Measurements from ENCODE around the gene GOLPH3.
"Not testable (repeated sequence)": the region's sequence is repeated elsewhere in the genome, so short reads cannot be mapped to it uniquely, and the experiment has no call there.

Gene GOLPH3

GRCh38 chr5:32132757-32133156, 41.4 kb downstream of the GOLPH3 start:
- DNase-seq: no peak

GRCh38 chr5:32131604-32132003, 42.5 kb downstream of the GOLPH3 start:
- no peak for DNase-seq

GRCh38 chr5:32130865-32131264, 43.3 kb downstream of the GOLPH3 start:
- DNase-seq: no peak

GRCh38 chr5:32129074-32129598, 45.0 kb downstream of the GOLPH3 start:
- DNase-seq: no peak

- no peak for DNase-seq
These were observed 46.4 kb downstream of the GOLPH3 start for GRCh38 chr5:32127711-32128110.

GRCh38 chr5:32126691-32127090, 47.4 kb downstream of the GOLPH3 start:
- DNase-seq: no peak

GRCh38 chr5:32123889-32124676, 50.0 kb downstream of the GOLPH3 start:
- DNase-seq: no peak

GRCh38 chr5:32123058-32123805, 50.9 kb downstream of the GOLPH3 start:
- DNase-seq: no peak

- not testable (repeated sequence) for DNase-seq
These were observed 55.2 kb downstream of the GOLPH3 start for GRCh38 chr5:32118922-32119321.

- DNase-seq: no peak
These were observed 57.4 kb downstream of the GOLPH3 start for GRCh38 chr5:32116574-32117313.

- no peak for DNase-seq
These were observed 58.1 kb downstream of the GOLPH3 start for GRCh38 chr5:32115985-32116384.

GRCh38 chr5:32110111-32110696, 63.9 kb downstream of the GOLPH3 start:
- DNase-seq: no peak

GRCh38 chr5:32109236-32109635, 64.9 kb downstream of the GOLPH3 start:
- no peak for DNase-seq

- no peak for DNase-seq
These were observed 66.0 kb downstream of the GOLPH3 start for GRCh38 chr5:32108167-32108566.

GRCh38 chr5:32107291-32107690, 66.8 kb downstream of the GOLPH3 start:
- DNase-seq: no peak

- no peak for DNase-seq
These were observed 70.6 kb downstream of the GOLPH3 start for GRCh38 chr5:32103521-32103920.

- no peak for DNase-seq
These were observed 71.7 kb downstream of the GOLPH3 start for GRCh38 chr5:32102254-32102986.

GRCh38 chr5:32100691-32101302, 73.3 kb downstream of the GOLPH3 start:
- DNase-seq: no peak

GRCh38 chr5:32100230-32100629, 73.9 kb downstream of the GOLPH3 start:
- DNase-seq: no peak

- no peak for DNase-seq
These were observed 74.6 kb downstream of the GOLPH3 start for GRCh38 chr5:32099486-32100035.

GRCh38 chr5:32098890-32099310, 75.2 kb downstream of the GOLPH3 start:
- DNase-seq: no peak

Measured in SIG-M5 (cell line).